HG03095 (cell line): ENCODE data around the gene EXT2.

Source experiments
- ATAC-seq: cut with Tn5 transposase; IDR thresholded peaks from one replicate; pipeline ENCODE4 v1.9.1; 2021; ENCODE audit warnings: moderate library complexity; ENCODE audit not compliant: unreplicated experiment

The EXT2 gene

DNA sequence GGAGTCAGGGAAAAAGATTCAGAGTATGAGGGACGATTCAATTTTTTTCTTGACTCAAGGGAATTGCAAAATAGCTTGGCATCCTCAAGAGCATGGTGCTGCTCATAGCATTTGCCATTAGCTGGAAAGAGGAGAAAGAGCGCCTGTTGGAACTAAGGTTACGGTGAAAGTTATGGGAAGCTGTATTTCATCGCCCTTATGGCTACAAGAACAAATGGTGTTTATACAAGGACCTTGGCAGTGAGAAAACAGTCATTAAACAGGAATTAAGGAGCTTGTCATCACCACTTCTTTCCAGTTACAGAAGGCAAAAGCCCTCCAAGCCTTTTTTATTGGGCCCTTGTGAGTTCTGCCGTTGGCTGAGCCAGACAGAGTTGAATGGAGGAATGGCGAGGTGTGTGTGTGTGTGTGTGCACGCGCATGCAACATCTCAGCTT lies 140.3 kb downstream of the EXT2 start:
- ATAC-seq, result no peak

GRCh38 chr11:44236296-44236695 lies 140.8 kb downstream of the EXT2 start:
- ATAC-seq, result no peak

- no peak for ATAC-seq
These were observed 141.7 kb downstream of the EXT2 start for GRCh38 chr11:44237156-44237555.

DNA sequence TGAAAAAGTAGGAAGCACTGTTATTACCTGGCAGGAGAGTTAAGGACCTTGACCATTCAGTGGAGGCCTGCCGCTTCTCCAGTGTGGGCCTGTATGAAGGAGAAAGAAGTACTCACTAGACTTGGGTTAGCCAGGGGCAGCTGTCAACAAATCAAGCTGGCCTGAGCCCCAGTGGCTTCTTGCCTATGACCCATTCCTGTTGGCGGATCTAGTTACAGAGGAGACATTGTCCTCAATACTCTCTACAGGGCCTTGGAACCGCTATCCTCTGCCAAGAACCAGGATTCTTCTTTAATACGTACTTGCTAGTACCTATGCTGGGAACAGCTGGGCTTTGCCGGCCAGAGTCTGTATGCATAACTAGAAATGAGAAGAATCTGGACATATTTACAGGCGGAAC lies 146.4 kb downstream of the EXT2 start:
- ATAC-seq, result no peak

DNA sequence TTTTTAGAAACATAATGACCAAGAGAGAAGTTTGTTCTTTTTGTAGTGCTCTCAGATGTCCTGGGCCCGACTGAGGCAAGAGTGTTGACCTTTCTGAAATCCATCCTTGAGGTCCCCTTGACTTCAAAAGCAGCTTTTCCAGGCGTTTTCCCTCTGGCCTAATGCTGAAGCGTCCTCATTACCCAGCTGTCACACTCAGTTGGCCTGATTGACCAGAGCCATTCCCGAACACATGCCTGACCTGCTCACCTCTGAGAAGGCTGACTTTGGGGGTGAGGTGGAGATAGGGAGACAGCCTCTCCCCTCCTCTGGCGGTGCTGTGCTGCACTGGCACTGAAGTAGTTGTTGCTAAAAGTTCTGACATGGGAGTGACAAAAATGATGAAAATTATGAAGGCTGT lies 147.6 kb downstream of the EXT2 start:
- ATAC-seq, result no peak

- ATAC-seq, result no peak
These were observed 148.3 kb downstream of the EXT2 start for GRCh38 chr11:44243595-44244343.

DNA sequence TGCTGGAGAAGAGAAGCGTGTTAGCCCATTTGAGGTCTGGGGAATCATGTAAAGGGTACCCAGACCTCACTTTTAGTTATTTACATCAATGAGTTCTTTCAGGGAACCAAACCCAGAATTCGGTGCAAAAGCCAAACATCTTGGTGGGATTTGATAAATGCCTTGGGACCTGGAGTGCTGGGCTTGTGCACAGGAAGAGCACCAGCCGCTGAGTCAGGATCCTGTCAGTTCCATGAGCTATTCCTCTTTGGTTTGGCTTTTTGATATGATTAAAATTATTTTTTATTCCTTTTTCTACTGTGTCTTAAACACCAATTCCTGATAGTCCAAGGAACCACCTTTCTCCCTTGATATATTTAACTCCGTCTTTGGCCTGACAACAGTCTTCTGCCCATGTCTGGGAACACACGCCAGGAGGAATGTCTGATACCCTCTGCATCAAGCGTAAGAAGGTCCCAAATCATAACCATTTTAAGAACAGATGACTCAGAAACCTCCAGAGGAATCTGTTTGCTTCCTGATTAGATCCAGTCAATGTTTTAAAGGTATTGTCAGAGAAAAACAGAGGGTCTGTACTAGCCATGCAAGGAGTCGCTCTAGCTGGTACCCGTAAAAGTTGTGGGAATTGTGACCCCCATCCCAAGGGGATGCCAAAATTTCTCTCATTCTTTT lies 149.3 kb downstream of the EXT2 start:
- ATAC-seq, result no peak

DNA sequence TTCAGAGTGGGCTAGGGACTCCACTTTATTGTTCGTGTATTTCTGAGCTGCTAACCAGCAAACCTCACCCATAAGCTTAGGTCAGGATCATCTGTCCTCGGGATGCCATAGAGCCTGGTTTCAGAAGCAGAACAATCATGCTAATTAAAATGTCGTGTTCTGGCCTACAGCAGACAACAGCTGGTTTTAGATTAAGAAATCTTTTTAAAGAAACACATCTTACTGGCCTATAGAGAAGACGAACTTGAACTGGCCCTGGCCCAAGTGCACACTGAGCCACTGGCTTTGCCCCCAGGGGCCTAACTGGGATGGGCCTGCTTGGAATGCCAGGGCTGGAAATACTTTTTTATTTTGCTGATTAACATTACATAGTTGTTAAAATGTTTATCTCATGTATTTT lies 151.2 kb downstream of the EXT2 start:
- no peak for ATAC-seq

- no peak for ATAC-seq
These were observed 152.0 kb downstream of the EXT2 start for GRCh38 chr11:44247508-44247907.

- ATAC-seq, result no peak
These were observed 152.6 kb downstream of the EXT2 start for GRCh38 chr11:44248109-44248508.

DNA sequence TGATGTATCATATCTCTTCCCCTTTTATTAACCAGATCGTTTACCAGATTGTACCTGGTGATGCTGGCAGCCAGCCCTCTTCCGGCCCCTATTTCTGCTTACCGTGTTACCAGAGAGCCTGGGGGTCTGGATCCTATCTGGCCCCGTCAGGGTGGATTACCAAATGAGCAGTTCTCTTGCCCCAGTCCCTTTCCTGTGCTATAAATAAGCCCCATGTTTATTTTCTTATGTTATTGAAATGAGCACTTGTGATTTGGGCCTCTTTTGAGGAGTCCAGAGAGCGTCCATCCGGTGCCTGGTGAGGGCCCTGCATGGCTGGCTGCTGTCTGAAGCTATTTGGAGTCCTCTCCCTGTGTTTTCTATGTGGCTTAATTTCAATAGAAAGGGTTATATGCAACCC lies 154.9 kb downstream of the EXT2 start:
- no peak for ATAC-seq

- no peak for ATAC-seq
These were observed 157.6 kb downstream of the EXT2 start for GRCh38 chr11:44252999-44253602.

GRCh38 chr11:44255406-44256071 lies 160.1 kb downstream of the EXT2 start:
- ATAC-seq, result no peak

- ATAC-seq, result no peak
These were observed 161.3 kb downstream of the EXT2 start for GRCh38 chr11:44256673-44257291.

- ATAC-seq, result no peak
These were observed 162.1 kb downstream of the EXT2 start for GRCh38 chr11:44257338-44258189.

DNA sequence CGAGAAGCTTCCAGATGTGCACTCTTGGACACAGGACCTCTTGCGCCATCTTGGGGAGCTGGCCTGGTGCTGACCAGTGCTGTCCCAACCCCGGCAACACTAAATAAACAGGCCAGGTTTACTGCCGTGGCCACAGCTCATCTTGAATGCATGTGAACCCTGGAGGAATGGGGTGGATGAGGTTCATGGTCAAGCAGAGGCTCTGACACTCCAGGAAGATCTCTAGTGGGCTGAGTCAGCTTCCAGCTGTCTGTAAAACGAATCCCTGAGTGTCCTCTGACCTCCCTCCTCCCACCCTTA lies 162.7 kb downstream of the EXT2 start:
- ATAC-seq, result no peak

- ATAC-seq, result no peak
These were observed 163.5 kb downstream of the EXT2 start for GRCh38 chr11:44258839-44259420.

DNA sequence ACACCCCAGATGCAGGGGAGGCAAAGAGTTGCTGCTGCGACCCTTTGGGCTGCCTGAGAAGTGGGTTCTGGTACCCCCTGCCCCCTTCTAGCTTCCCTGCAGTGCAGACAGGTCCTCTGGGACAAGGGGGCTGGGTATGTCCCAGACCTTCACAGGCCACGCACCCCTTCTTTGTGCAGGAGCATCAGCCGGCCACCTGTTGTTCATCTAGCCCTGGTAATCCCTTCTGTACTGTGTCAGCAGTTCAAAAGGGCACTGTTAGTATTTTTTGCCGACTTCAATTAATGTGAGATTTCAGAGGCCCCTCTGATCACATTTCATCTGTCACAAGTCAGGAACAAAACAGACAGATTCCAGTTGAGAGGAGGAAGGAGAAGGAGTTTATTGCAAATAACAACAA lies 164.6 kb downstream of the EXT2 start:
- no peak for ATAC-seq

- ATAC-seq, result no peak
These were observed 166.5 kb downstream of the EXT2 start for GRCh38 chr11:44261800-44262591.
